Skeletal muscle tissue (tissue), 4 donors: ENCODE results near the gene MLX. TPM values are rescaled to one million over a fixed set of nuclear protein-coding genes. Genes with fewer than 3 reads are reported as not detected.

Experiments used
- H3K27ac ChIP-seq: one replicate; pipeline ENCODE4 v1.7.0; 2013; ENCODE audit warnings: mild to moderate bottlenecking, low read depth, low read length, inconsistent platforms
- H3K27me3 ChIP-seq, 3 donors: one replicate each; pipeline ENCODE4 v1.7.0; 2013; ENCODE audit warnings: low read length in 3 of 3; ENCODE audit not compliant: control insufficient read depth in 3 of 3, insufficient read depth in 3 of 3
- H3K36me3 ChIP-seq, 3 donors: one replicate each; pipeline ENCODE4 v1.7.0; 2013; ENCODE audit warnings: low read length in 3 of 3; ENCODE audit not compliant: control insufficient read depth in 3 of 3, insufficient read depth in 3 of 3
- H3K4me1 ChIP-seq, 3 donors: one replicate each; pipeline ENCODE4 v1.7.0; 2013; ENCODE audit warnings: low read length in 3 of 3, mild to moderate bottlenecking in 3 of 3; ENCODE audit not compliant: control insufficient read depth in 3 of 3, insufficient read depth in 3 of 3
- H3K4me3 ChIP-seq, 3 donors: one replicate each; pipeline ENCODE4 v1.7.0; 2013; ENCODE audit warnings: low read length in 3 of 3
- H3K9ac ChIP-seq, 3 donors: one replicate each; pipeline ENCODE4 v1.7.0; 2013; ENCODE audit warnings: low read length in 3 of 3, mild to moderate bottlenecking in 3 of 3, moderate library complexity in 2 of 3, low read depth in 1 of 3
- H3K9me3 ChIP-seq, 3 donors: one replicate each; pipeline ENCODE4 v1.7.0; 2013; ENCODE audit warnings: low read length in 3 of 3; ENCODE audit not compliant: control insufficient read depth in 3 of 3
- total RNA-seq: library from RNA; depleted of rRNA; stranded (reverse); fragments of >200 nt; gene quantifications from one replicate; pipeline ENCODE4 v1.2.3, GENCODE V29; 2014
- donor health status: Osteomylitis.

The MLX gene
- total RNA-seq, 1 donor from 2014 or later, result 21.9 TPM

GRCh38 chr17:42563950-42564349, 3.0 kb upstream of the MLX start:
- H3K4me1 ChIP-seq, result peaks cover 45 to 60% (median 54%) of the 10 kb centered on the region in 3 donors
- no peaks in the 10 kb centered on the region for H3K27me3 ChIP-seq
- H3K4me3 ChIP-seq, result peak overlapping the region; percentile 41 to 98 (median 92)
- H3K27ac ChIP-seq, result no peak overlapping the region
- H3K36me3 ChIP-seq, result peaks cover 29 to 32% (median 31%) of the 10 kb centered on the region in 3 donors
- peak overlapping the region in 2 of 3 donors; percentile 92 to 98 for H3K9ac ChIP-seq
- no peaks in the 10 kb centered on the region for H3K9me3 ChIP-seq

- Histone ChIP-seq H3K36me3 (peaks cover 40 to 42% (median 42%) of the 10 kb centered on the region in 3 donors), H3K27ac (no peak overlapping the region), H3K4me3 (no peak overlapping the region), H3K27me3 (no peaks in the 10 kb centered on the region), H3K4me1 (peaks cover 45 to 60% (median 55%) of the 10 kb centered on the region in 3 donors), H3K9ac (peak overlapping the region in 1 of 3 donors; percentile 98), H3K9me3 (no peaks in the 10 kb centered on the region)
These were observed 1.9 kb upstream of the MLX start for GRCh38 chr17:42564815-42565522.

GRCh38 chr17:42565523-42566214, 1.2 kb upstream of the MLX start:
- Histone ChIP-seq H3K9ac (peak overlapping the region in 1 of 3 donors; percentile 95), H3K9me3 (no peaks in the 10 kb centered on the region), H3K4me3 (peak overlapping the region in 1 of 3 donors; percentile 91), H3K27ac (peak overlapping the region; percentile 81), H3K4me1 (peaks cover 45 to 60% (median 55%) of the 10 kb centered on the region in 3 donors), H3K27me3 (no peaks in the 10 kb centered on the region), H3K36me3 (peaks cover 43 to 49% (median 44%) of the 10 kb centered on the region in 3 donors)

- H3K9me3 ChIP-seq, result no peaks in the 10 kb centered on the region
- H3K27me3 ChIP-seq, result no peaks in the 10 kb centered on the region
- peaks cover 45 to 51% (median 49%) of the 10 kb centered on the region in 3 donors for H3K36me3 ChIP-seq
- H3K9ac ChIP-seq, result peak overlapping the region; percentile 78 to 95 (median 81)
- peaks cover 44 to 58% (median 54%) of the 10 kb centered on the region in 3 donors for H3K4me1 ChIP-seq
- H3K27ac ChIP-seq, result peak overlapping the region; percentile 81
- peak overlapping the region; percentile 77 to 91 (median 91) for H3K4me3 ChIP-seq
These were observed 551 bp upstream of the MLX start for GRCh38 chr17:42566215-42566882.

DNA sequence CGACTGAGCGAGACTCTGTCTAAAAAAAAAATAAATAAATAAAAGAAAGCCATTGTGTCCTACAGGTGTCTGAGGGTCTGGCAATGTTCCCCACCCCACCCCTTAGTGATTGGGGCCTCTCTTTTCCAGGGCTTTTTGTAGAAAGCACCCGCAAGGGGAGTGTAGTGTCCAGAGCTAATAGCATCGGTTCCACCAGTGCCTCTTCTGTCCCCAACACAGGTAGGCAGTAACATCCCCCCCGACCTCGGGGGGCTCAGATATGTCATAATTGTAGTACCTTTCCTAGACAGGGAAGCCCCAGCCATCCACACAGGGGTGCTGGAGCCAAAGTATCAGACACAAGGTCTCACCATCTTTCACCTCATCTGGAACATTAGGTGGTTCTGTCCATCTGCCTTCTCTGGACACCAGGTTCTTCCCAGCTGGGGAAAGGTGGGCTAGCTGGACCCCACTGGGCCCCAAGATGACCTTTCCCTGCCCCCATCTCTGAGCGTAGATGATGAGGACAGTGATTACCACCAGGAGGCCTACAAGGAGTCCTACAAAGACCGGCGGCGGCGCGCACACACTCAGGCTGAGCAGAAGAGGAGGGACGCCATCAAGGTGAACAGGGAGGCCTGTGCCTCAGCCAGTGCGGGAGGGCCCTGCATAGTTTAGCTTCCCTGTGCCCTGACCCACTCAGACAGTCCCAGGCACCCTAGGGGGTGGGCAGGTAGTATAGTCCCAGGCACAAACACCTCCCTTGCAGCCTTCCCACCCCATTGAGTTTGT, 1.6 kb downstream of the MLX start:
- no peak overlapping the region for H3K27ac ChIP-seq
- peaks cover 66 to 69% (median 67%) of the 10 kb centered on the region in 3 donors for H3K36me3 ChIP-seq
- peaks cover 26 to 37% (median 35%) of the 10 kb centered on the region in 3 donors for H3K4me1 ChIP-seq
- no peak overlapping the region for H3K4me3 ChIP-seq
- H3K9ac ChIP-seq, result no peak overlapping the region
- H3K9me3 ChIP-seq, result no peaks in the 10 kb centered on the region
- no peaks in the 10 kb centered on the region for H3K27me3 ChIP-seq

- H3K27ac ChIP-seq, result no peak overlapping the region
- H3K9me3 ChIP-seq, result no peaks in the 10 kb centered on the region
- H3K4me3 ChIP-seq, result no peak overlapping the region
- H3K36me3 ChIP-seq, result peaks cover 59 to 63% (median 60%) of the 10 kb centered on the region in 3 donors
- H3K9ac ChIP-seq, result no peak overlapping the region
- no peaks in the 10 kb centered on the region for H3K27me3 ChIP-seq
- H3K4me1 ChIP-seq, result peaks cover 10 to 16% (median 12%) of the 10 kb centered on the region in 3 donors
These were observed 4.7 kb downstream of the MLX start for GRCh38 chr17:42571435-42572225.

DNA sequence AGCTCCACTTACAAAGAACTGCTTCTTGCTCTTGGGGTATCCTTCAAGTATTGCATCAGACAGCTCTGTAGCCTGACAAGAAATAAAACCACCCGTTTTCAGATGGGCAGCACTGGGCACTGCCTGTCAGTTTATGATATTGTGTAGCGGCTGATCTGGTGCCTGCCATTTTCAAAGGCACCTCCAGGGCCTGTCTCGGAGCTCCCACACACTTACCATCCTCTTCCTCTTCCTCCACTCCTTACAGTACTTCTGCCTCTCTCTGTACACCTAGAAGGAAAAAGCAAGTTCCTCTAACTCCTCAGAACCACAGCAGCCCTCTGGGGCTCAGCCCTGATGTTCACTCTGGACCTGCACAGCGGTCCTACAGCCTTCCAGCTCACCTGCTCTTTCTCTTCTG, 6.2 kb downstream of the MLX start:
- H3K9me3 ChIP-seq, result no peaks in the 10 kb centered on the region
- H3K4me1 ChIP-seq, result peaks cover 11 to 20% (median 14%) of the 10 kb centered on the region in 3 donors
- peaks cover 59 to 63% (median 60%) of the 10 kb centered on the region in 3 donors for H3K36me3 ChIP-seq
- no peak overlapping the region for H3K4me3 ChIP-seq
- H3K27me3 ChIP-seq, result no peaks in the 10 kb centered on the region
- H3K9ac ChIP-seq, result no peak overlapping the region
- no peak overlapping the region for H3K27ac ChIP-seq

DNA sequence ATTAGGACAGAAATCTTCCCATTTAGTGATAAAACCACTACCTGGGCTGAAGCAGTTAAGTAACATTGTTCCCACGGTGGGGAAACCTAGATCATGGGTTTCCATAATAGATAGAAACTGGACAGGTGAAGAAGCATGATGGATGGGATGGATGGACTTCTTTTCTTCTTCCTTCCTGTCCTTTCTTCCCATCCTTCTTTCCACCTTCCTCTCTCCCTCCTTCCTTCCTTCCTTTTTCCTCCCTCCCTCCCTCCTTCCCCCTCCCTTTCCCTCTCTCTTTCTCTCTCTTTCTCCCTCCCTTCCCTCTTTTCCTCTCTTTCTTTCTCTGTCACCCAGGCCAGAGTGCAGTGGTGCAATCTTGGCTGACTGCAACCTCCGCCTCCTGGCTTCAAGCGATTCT, 7.6 kb downstream of the MLX start:
- no peaks in the 10 kb centered on the region for H3K9me3 ChIP-seq
- no peak overlapping the region for H3K27ac ChIP-seq
- no peaks in the 10 kb centered on the region for H3K27me3 ChIP-seq
- peaks cover 48 to 52% (median 50%) of the 10 kb centered on the region in 3 donors for H3K36me3 ChIP-seq
- no peak overlapping the region for H3K9ac ChIP-seq
- H3K4me1 ChIP-seq, result peaks cover 12 to 23% (median 19%) of the 10 kb centered on the region in 3 donors
- H3K4me3 ChIP-seq, result no peak overlapping the region

GRCh38 chr17:42577140-42577531, 10.2 kb downstream of the MLX start:
- H3K27ac ChIP-seq, result peak overlapping the region; percentile 89
- peaks cover 49 to 54% (median 51%) of the 10 kb centered on the region in 3 donors for H3K36me3 ChIP-seq
- no peaks in the 10 kb centered on the region for H3K27me3 ChIP-seq
- H3K9me3 ChIP-seq, result no peaks in the 10 kb centered on the region
- peak overlapping the region; percentile 97 to 99 (median 99) for H3K4me3 ChIP-seq
- H3K4me1 ChIP-seq, result peaks cover 12 to 23% (median 19%) of the 10 kb centered on the region in 3 donors
- peak overlapping the region; percentile 74 to 96 (median 92) for H3K9ac ChIP-seq
